GM12878 (cell line): ENCODE data around the gene GALNT16. TPM values are rescaled to one million over a fixed set of nuclear protein-coding genes. Genes with fewer than 3 reads are reported as not detected.

Source experiments
- ATAC-seq: fragments of 200-7000 bp; cut with Tn5 transposase; 3 replicates; pipeline ENCODE4 v1.9.1; 2020; ENCODE audit warnings: mild to moderate bottlenecking, moderate library complexity
- BruUV-seq: library from RNA; stranded (reverse); fragments of 400-500 nt; replicated peaks from 2 replicates; lab custom pipeline; 2021; lab: Mats Ljungman, UMichigan
- CTCF ChIA-PET: fragments of 300-600 bp; sonication (Branson Sonifier 250); formaldehyde crosslinking; extraction: SDS; loops from one replicate; lab custom pipeline; 2021; ENCODE audit warnings: inconsistent platforms; lab: Yijun Ruan, JAX
- POLR2A ChIA-PET: fragments of 350-600 bp; formaldehyde crosslinking; extraction: SDS; loops from one replicate; lab custom pipeline; 2021; ENCODE audit warnings: inconsistent platforms; lab: Charles Lee
- RAD21 ChIA-PET: fragments of 300-600 bp; sonication (Branson Sonifier 250); formaldehyde crosslinking; loops from one replicate; lab custom pipeline; 2023; ENCODE audit warnings: antibody characterized with exemption; ENCODE audit not compliant: unreplicated experiment; lab: Charles Lee
- SMC1A ChIA-PET: fragments of 300-600 bp; sonication (Branson Sonifier 250); formaldehyde crosslinking; loops from one replicate; lab custom pipeline; 2023; ENCODE audit not compliant: unreplicated experiment, uncharacterized antibody; lab: Charles Lee
- DNase-seq: peaks from one replicate; pipeline ENCODE4 v3.0.0-alpha.2; 2011; ENCODE audit warnings: low read depth, low spot score
- FAIRE-seq: peaks from 3 replicates; lab custom pipeline; 2011; peaks lifted over from hg19 to GRCh38; lab: Jason Lieb, UNC
- H2AFZ ChIP-seq: 2 replicates; pipeline ENCODE4 v1.6.0; 2011; ENCODE audit warnings: low read depth, low read length, control low read depth; ENCODE audit not compliant: control insufficient read depth
- H3K27ac ChIP-seq: 2 replicates; pipeline ENCODE4 v1.5.1; 2011; ENCODE audit warnings: control low read depth; ENCODE audit not compliant: control insufficient read depth, insufficient read depth
- H3K27me3 ChIP-seq, 2 experiments: replicated peaks in 1 of 2; 2 replicates each; pipeline versions ENCODE4 v1.6.0 to v1.6.1; 2011; ENCODE audit warnings: low read length in 1 of 2; ENCODE audit not compliant: control insufficient read depth in 2 of 2, insufficient read depth in 2 of 2
- H3K36me3 ChIP-seq, 2 experiments: 2 replicates each; pipeline ENCODE4 v1.5.1; 2011; ENCODE audit warnings: low read length in 1 of 2; ENCODE audit not compliant: control insufficient read depth in 2 of 2, insufficient read depth in 2 of 2
- H3K4me1 ChIP-seq: 2 replicates; pipeline ENCODE4 v1.6.1; 2011; ENCODE audit warnings: mild to moderate bottlenecking, low read length, moderate library complexity, mixed read lengths; ENCODE audit not compliant: control insufficient read depth, insufficient read depth
- H3K4me2 ChIP-seq: 2 replicates; pipeline ENCODE4 v1.6.0; 2011; ENCODE audit warnings: control low read depth; ENCODE audit not compliant: control insufficient read depth, insufficient read depth
- H3K4me3 ChIP-seq: fragments of 200-600 bp; sonication (generic); 2 replicates; pipeline ENCODE4 v1.5.1; 2016
- H3K79me2 ChIP-seq: 2 replicates; pipeline ENCODE4 v1.6.0; 2011; ENCODE audit warnings: low read length; ENCODE audit not compliant: control insufficient read depth, insufficient read depth
- H3K9ac ChIP-seq: 2 replicates; pipeline ENCODE4 v1.8.0; 2011; ENCODE audit warnings: low read length, control low read depth, mixed read lengths; ENCODE audit not compliant: control insufficient read depth, insufficient read depth
- H3K9me3 ChIP-seq: replicated peaks from 3 replicates; pipeline ENCODE4 v1.5.1; 2011; ENCODE audit warnings: mild to moderate bottlenecking, low read length; ENCODE audit not compliant: control insufficient read depth, insufficient read depth
- H4K20me1 ChIP-seq: 2 replicates; pipeline ENCODE4 v1.6.0; 2011; ENCODE audit not compliant: control insufficient read depth, insufficient read depth
- IRF4 ChIP-seq: IDR thresholded peaks from 2 replicates; pipeline ENCODE4 v1.6.1; 2011; ENCODE audit warnings: low read depth, low read length
- SREBF1 ChIP-seq: IDR thresholded peaks from 2 replicates; pipeline ENCODE4 v1.6.1; 2012; ENCODE audit warnings: mild to moderate bottlenecking, low read length
- WGBS: methylation state at CpG from one replicate; pipeline ENCODE4 v1.1.6; 2016; ENCODE audit warnings: low lambda C conversion rate; ENCODE audit not compliant: insufficient replicate concordance, insufficient coverage; ENCODE audit errors: missing lambda C conversion rate; 5-methylcytosine and 5-hydroxymethylcytosine counted together
- in situ Hi-C: fragments of 300-500 bp; cut with MboI; formaldehyde crosslinking; loops from 9 replicates; pipeline ENCODE4 v1.14.3; 2018; ENCODE audit warnings: mixed read lengths
- intact Hi-C: fragments of 100-400 bp; cut with micrococcal nuclease; formaldehyde crosslinking; loops from one replicate; pipeline ENCODE4 v1.14.2; 2022; ENCODE audit not compliant: unreplicated experiment
- polyA plus RNA-seq, 11 experiments: library from polyadenylated mRNA; depleted of rRNA in 4 of 11; unstranded in 6 of 11; stranded (reverse) in 5 of 11; fragments of >200 nt; fragmentation: Nextera tagmentation in 4 of 11; fragmentation: Illumina TruSeq in 1 of 11; extraction: Ambion mirVana in 4 of 11; extraction: Trizol in 1 of 11; gene quantifications; 1 replicate in 1 of 11; 2 replicates in 10 of 11; pipeline versions ENCODE4 v1.2.1 to v1.2.3, GENCODE V29; 2011 to 2016; ENCODE audit warnings: inconsistent platforms in 2 of 11, missing spikeins in 2 of 11, low read depth in 1 of 11
- total RNA-seq, 4 experiments: library from RNA; depleted of rRNA in 3 of 4; stranded (reverse); fragments of >200 nt in 3 of 4; fragmentation: Illumina TruSeq in 1 of 4; extraction: Trizol in 1 of 4; gene quantifications; 2 replicates each; pipeline versions ENCODE4 v1.2.1 to v1.2.3, GENCODE V29; 2013 to 2021
- TF ChIP-seq, protein P1 (sequence below): fragments of 450-650 bp; IDR thresholded peaks from 2 replicates; pipeline ENCODE4 v1.6.1; 2017; ENCODE audit warnings: mild to moderate bottlenecking, low read depth, inconsistent platforms; ENCODE audit not compliant: poor library complexity, severe bottlenecking
- TF ChIP-seq, protein P2 (sequence below): fragments of 450-650 bp; formaldehyde crosslinking; IDR thresholded peaks from 2 replicates; pipeline ENCODE4 v1.4.0; 2020; ENCODE audit warnings: mild to moderate bottlenecking, moderate library complexity
- TF ChIP-seq, protein P3 (sequence below): IDR thresholded peaks from 2 replicates; pipeline ENCODE4 v1.6.1; 2012; ENCODE audit warnings: mild to moderate bottlenecking, low read depth, low read length
- TF ChIP-seq, protein P4 (sequence below): IDR thresholded peaks from 2 replicates; pipeline ENCODE4 v1.6.1; 2012; ENCODE audit warnings: improper control_type of control experiment, low read depth, low read length; ENCODE audit not compliant: insufficient replicate concordance

The GALNT16 gene
- total and polyA plus RNA-seq, 10 of the 15 experiments (the other 5 are each of a cell fraction or from before 2014, with no cell fraction given), result under 0.01 to 0.08 (median 0.03) TPM; not detected in 3

DNA sequence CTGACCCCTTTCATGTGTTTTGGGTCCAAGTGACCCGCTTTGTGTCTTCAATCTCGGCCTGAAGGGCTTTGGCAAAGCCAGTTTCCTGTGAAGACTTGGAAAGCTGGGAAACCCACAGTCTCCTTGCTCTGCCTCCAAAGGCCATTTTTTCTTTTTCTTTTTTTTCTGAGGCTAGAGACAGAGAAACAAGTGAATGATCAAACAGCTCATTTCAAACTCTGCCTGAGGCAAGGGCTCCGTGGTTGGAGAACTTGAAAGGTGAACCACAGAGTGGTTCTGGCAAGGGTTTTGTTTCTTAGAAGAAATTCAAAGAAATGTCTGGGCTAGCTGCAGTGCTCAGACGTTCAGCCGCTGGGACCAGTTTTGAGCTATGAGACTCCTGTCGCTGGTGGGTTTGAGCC lies 75.4 kb downstream of the GALNT16 start (continued):
- TF ChIP-seq, protein P1, sequence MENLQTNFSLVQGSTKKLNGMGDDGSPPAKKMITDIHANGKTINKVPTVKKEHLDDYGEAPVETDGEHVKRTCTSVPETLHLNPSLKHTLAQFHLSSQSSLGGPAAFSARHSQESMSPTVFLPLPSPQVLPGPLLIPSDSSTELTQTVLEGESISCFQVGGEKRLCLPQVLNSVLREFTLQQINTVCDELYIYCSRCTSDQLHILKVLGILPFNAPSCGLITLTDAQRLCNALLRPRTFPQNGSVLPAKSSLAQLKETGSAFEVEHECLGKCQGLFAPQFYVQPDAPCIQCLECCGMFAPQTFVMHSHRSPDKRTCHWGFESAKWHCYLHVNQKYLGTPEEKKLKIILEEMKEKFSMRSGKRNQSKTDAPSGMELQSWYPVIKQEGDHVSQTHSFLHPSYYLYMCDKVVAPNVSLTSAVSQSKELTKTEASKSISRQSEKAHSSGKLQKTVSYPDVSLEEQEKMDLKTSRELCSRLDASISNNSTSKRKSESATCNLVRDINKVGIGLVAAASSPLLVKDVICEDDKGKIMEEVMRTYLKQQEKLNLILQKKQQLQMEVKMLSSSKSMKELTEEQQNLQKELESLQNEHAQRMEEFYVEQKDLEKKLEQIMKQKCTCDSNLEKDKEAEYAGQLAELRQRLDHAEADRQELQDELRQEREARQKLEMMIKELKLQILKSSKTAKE, result no peak
- no peak for TF ChIP-seq IRF4
- TF ChIP-seq, protein P2, sequence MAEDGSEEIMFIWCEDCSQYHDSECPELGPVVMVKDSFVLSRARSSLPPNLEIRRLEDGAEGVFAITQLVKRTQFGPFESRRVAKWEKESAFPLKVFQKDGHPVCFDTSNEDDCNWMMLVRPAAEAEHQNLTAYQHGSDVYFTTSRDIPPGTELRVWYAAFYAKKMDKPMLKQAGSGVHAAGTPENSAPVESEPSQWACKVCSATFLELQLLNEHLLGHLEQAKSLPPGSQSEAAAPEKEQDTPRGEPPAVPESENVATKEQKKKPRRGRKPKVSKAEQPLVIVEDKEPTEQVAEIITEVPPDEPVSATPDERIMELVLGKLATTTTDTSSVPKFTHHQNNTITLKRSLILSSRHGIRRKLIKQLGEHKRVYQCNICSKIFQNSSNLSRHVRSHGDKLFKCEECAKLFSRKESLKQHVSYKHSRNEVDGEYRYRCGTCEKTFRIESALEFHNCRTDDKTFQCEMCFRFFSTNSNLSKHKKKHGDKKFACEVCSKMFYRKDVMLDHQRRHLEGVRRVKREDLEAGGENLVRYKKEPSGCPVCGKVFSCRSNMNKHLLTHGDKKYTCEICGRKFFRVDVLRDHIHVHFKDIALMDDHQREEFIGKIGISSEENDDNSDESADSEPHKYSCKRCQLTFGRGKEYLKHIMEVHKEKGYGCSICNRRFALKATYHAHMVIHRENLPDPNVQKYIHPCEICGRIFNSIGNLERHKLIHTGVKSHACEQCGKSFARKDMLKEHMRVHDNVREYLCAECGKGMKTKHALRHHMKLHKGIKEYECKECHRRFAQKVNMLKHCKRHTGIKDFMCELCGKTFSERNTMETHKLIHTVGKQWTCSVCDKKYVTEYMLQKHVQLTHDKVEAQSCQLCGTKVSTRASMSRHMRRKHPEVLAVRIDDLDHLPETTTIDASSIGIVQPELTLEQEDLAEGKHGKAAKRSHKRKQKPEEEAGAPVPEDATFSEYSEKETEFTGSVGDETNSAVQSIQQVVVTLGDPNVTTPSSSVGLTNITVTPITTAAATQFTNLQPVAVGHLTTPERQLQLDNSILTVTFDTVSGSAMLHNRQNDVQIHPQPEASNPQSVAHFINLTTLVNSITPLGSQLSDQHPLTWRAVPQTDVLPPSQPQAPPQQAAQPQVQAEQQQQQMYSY (CRISPR knock-in tag), result no peak

DNA sequence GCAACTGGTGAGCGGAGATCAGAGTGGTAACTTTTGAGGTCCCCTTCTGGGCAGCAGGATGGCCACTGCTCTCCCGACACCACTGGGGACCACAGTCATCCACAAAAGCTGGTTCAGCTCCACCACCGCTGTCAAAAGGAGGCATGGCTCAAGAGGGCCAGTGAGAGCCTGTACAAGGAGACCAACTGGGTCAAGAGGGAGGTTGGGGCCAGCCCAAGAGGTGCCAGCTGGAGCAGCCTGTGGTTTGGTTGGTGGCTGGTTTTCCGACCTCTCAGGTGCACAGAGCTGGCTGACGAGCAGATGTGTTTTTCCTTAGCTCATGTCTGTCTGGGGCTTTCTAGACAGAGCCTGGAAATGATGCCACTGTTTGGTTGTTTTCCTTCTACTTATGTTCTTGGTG lies 78.0 kb downstream of the GALNT16 start:
- Histone ChIP-seq H3K27me3 (no peaks in the 10 kb centered on the region; a peak in 1 of 4 replicates), H3K79me2 (no peaks in the 10 kb centered on the region), H3K4me3 (no peak overlapping the region), H3K4me2 (no peak overlapping the region), H4K20me1 (no peaks in the 10 kb centered on the region), H2AFZ (no peak overlapping the region), H3K27ac (no peak overlapping the region), H3K4me1 (no peaks in the 10 kb centered on the region; the same call in 1 of the 2 replicates), H3K9ac (no peak overlapping the region), H3K36me3 (no peaks in the 10 kb centered on the region), H3K9me3 (no peaks in the 10 kb centered on the region)
- CTCF ChIA-PET, result interaction anchor here (0.6 to 1.2 kb wide), 3 partner anchors 9 to 16 kb away, joined by 3 read pairs; no protein-coding TSS in a partner anchor
- BruUV-seq, result no TSS peak
- in situ Hi-C loops, result no loop called here
- FAIRE-seq (no peak), ATAC-seq (no peak), DNase-seq (no peak)
- POLR2A ChIA-PET, result no interaction called here
- intact Hi-C loops, result no loop called here
- RAD21 ChIA-PET, result interaction anchor here (0.6 to 1.2 kb wide), 2 partner anchors 16 to 121 kb away, joined by 3 read pairs; no protein-coding TSS in a partner anchor
- 44% methylated on average over 5 of the region's 5 CpGs for WGBS
- SMC1A ChIA-PET, result interaction anchor here (1.0 kb wide), 2 partner anchors 75 to 117 kb away, joined by 3 to 4 read pairs; no protein-coding TSS in a partner anchor
- TF ChIP-seq, protein P3, sequence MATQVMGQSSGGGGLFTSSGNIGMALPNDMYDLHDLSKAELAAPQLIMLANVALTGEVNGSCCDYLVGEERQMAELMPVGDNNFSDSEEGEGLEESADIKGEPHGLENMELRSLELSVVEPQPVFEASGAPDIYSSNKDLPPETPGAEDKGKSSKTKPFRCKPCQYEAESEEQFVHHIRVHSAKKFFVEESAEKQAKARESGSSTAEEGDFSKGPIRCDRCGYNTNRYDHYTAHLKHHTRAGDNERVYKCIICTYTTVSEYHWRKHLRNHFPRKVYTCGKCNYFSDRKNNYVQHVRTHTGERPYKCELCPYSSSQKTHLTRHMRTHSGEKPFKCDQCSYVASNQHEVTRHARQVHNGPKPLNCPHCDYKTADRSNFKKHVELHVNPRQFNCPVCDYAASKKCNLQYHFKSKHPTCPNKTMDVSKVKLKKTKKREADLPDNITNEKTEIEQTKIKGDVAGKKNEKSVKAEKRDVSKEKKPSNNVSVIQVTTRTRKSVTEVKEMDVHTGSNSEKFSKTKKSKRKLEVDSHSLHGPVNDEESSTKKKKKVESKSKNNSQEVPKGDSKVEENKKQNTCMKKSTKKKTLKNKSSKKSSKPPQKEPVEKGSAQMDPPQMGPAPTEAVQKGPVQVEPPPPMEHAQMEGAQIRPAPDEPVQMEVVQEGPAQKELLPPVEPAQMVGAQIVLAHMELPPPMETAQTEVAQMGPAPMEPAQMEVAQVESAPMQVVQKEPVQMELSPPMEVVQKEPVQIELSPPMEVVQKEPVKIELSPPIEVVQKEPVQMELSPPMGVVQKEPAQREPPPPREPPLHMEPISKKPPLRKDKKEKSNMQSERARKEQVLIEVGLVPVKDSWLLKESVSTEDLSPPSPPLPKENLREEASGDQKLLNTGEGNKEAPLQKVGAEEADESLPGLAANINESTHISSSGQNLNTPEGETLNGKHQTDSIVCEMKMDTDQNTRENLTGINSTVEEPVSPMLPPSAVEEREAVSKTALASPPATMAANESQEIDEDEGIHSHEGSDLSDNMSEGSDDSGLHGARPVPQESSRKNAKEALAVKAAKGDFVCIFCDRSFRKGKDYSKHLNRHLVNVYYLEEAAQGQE, result no peak
- no peak for TF ChIP-seq SREBF1
- TF ChIP-seq, protein P4, sequence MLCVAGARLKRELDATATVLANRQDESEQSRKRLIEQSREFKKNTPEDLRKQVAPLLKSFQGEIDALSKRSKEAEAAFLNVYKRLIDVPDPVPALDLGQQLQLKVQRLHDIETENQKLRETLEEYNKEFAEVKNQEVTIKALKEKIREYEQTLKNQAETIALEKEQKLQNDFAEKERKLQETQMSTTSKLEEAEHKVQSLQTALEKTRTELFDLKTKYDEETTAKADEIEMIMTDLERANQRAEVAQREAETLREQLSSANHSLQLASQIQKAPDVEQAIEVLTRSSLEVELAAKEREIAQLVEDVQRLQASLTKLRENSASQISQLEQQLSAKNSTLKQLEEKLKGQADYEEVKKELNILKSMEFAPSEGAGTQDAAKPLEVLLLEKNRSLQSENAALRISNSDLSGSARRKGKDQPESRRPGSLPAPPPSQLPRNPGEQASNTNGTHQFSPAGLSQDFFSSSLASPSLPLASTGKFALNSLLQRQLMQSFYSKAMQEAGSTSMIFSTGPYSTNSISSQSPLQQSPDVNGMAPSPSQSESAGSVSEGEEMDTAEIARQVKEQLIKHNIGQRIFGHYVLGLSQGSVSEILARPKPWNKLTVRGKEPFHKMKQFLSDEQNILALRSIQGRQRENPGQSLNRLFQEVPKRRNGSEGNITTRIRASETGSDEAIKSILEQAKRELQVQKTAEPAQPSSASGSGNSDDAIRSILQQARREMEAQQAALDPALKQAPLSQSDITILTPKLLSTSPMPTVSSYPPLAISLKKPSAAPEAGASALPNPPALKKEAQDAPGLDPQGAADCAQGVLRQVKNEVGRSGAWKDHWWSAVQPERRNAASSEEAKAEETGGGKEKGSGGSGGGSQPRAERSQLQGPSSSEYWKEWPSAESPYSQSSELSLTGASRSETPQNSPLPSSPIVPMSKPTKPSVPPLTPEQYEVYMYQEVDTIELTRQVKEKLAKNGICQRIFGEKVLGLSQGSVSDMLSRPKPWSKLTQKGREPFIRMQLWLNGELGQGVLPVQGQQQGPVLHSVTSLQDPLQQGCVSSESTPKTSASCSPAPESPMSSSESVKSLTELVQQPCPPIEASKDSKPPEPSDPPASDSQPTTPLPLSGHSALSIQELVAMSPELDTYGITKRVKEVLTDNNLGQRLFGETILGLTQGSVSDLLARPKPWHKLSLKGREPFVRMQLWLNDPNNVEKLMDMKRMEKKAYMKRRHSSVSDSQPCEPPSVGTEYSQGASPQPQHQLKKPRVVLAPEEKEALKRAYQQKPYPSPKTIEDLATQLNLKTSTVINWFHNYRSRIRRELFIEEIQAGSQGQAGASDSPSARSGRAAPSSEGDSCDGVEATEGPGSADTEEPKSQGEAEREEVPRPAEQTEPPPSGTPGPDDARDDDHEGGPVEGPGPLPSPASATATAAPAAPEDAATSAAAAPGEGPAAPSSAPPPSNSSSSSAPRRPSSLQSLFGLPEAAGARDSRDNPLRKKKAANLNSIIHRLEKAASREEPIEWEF, result no peak
